HEK293 (cell line): ENCODE measurements around the gene FGF22.

ENCODE experiments used
- MYNN ChIP-seq: fragments of 450-650 bp; formaldehyde crosslinking; IDR thresholded peaks from 2 replicates; pipeline ENCODE4 v1.5.1; 2016; ENCODE audit warnings: missing biosample characterization, missing genetic modification characterization, borderline replicate concordance
- ZNF133 ChIP-seq: fragments of 450-650 bp; formaldehyde crosslinking; IDR thresholded peaks from 2 replicates; pipeline ENCODE4 v1.5.1; 2016; ENCODE audit warnings: missing biosample characterization, missing genetic modification characterization
- ZNF138 ChIP-seq: fragments of 450-650 bp; formaldehyde crosslinking; IDR thresholded peaks from 2 replicates; pipeline ENCODE4 v1.5.1; 2016; ENCODE audit warnings: missing biosample characterization, missing genetic modification characterization, borderline replicate concordance
- ZNF837 ChIP-seq: fragments of 450-650 bp; formaldehyde crosslinking; IDR thresholded peaks from 2 replicates; pipeline ENCODE4 v1.5.1; 2016; ENCODE audit warnings: missing biosample characterization, missing genetic modification characterization
- TF ChIP-seq, protein P1 (sequence below): fragments of 450-650 bp; formaldehyde crosslinking; IDR thresholded peaks from 2 replicates; pipeline ENCODE4 v1.5.1; 2016; ENCODE audit warnings: missing biosample characterization, missing genetic modification characterization

- TF ChIP-seq, protein P1, sequence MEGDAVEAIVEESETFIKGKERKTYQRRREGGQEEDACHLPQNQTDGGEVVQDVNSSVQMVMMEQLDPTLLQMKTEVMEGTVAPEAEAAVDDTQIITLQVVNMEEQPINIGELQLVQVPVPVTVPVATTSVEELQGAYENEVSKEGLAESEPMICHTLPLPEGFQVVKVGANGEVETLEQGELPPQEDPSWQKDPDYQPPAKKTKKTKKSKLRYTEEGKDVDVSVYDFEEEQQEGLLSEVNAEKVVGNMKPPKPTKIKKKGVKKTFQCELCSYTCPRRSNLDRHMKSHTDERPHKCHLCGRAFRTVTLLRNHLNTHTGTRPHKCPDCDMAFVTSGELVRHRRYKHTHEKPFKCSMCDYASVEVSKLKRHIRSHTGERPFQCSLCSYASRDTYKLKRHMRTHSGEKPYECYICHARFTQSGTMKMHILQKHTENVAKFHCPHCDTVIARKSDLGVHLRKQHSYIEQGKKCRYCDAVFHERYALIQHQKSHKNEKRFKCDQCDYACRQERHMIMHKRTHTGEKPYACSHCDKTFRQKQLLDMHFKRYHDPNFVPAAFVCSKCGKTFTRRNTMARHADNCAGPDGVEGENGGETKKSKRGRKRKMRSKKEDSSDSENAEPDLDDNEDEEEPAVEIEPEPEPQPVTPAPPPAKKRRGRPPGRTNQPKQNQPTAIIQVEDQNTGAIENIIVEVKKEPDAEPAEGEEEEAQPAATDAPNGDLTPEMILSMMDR, result no peak
- no peak for TF ChIP-seq MYNN (tag by site-specific recombination)
- no peak for TF ChIP-seq ZNF138 (tag by site-specific recombination)
- no peak for TF ChIP-seq ZNF837 (tag by site-specific recombination)
- TF ChIP-seq ZNF133, result no peak
These were observed 38.4 kb upstream of the FGF22 start for GRCh38 chr19:601310-601709.
